Astrocyte (in vitro differentiated cells and primary cell): ENCODE results near the gene RAD50.

Experiments
- EZH2 ChIP-seq: IDR thresholded peaks from 2 replicates; pipeline ENCODE4 v1.6.1; 2012; ENCODE audit warnings: mild to moderate bottlenecking, low read length, inconsistent platforms; ENCODE audit not compliant: insufficient read depth
- TF ChIP-seq, protein P1 (sequence below): IDR thresholded peaks from 2 replicates; pipeline ENCODE4 v1.5.1; 2011; ENCODE audit warnings: low read depth, mild to moderate bottlenecking, inconsistent platforms, low read length, moderate library complexity; ENCODE audit not compliant: insufficient read depth

DNA sequence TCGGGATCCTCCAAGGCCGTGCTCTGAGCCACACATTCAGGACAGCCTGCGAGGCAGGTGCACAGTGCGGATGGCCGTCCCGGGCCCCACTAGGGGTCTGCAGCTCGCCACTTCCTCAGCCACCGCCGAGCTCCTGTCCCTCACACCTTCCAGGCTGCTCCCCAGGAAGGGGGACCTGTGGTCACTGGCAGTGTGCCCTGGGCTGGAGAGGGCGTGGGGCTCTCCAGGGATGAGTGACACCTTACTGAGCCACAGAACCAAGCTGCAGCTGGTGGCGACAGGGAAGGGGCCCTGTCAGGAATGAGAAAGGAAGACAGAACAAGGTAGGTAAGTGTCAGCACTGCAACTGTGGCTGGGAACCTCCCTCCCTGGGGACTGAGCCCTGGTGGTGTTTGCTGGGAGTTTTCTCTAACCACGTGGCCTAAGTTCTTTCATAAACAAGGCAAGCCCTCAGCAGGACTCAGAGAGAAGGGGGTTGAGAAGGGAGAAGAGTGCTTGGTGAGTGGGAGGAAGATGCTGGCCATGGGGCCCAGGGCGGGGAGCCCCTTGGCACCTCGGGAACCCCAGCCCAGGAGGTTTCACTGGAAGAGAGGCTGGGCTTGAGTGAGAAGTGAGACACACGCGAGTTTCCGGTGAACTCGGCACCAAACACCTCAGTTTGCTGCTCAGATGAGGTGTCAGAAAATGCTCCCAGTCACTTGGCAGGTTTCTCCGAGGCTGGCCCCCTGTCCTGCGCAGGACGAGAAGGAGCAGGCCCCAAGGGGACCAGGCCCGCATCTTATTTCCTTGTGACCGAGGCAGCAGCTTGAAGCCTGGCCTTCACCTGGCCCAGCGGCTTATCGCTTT, 106.4 kb downstream of the RAD50 start:
- TF ChIP-seq, protein P1, sequence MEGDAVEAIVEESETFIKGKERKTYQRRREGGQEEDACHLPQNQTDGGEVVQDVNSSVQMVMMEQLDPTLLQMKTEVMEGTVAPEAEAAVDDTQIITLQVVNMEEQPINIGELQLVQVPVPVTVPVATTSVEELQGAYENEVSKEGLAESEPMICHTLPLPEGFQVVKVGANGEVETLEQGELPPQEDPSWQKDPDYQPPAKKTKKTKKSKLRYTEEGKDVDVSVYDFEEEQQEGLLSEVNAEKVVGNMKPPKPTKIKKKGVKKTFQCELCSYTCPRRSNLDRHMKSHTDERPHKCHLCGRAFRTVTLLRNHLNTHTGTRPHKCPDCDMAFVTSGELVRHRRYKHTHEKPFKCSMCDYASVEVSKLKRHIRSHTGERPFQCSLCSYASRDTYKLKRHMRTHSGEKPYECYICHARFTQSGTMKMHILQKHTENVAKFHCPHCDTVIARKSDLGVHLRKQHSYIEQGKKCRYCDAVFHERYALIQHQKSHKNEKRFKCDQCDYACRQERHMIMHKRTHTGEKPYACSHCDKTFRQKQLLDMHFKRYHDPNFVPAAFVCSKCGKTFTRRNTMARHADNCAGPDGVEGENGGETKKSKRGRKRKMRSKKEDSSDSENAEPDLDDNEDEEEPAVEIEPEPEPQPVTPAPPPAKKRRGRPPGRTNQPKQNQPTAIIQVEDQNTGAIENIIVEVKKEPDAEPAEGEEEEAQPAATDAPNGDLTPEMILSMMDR: no peak
- no peak for TF ChIP-seq EZH2
